ENCODE results near the gene COL18A1. TPM values are rescaled to one million over a fixed set of nuclear protein-coding genes. Genes with fewer than 3 reads are reported as not detected.

Gene COL18A1
- total RNA-seq, 1 donor from 2014 or later: 6.4 TPM

- intact Hi-C loops (cut with micrococcal nuclease): no loop called here
These were observed 99.1 kb downstream of the COL18A1 start for GRCh38 chr21:45504021-45504515.

DNA sequence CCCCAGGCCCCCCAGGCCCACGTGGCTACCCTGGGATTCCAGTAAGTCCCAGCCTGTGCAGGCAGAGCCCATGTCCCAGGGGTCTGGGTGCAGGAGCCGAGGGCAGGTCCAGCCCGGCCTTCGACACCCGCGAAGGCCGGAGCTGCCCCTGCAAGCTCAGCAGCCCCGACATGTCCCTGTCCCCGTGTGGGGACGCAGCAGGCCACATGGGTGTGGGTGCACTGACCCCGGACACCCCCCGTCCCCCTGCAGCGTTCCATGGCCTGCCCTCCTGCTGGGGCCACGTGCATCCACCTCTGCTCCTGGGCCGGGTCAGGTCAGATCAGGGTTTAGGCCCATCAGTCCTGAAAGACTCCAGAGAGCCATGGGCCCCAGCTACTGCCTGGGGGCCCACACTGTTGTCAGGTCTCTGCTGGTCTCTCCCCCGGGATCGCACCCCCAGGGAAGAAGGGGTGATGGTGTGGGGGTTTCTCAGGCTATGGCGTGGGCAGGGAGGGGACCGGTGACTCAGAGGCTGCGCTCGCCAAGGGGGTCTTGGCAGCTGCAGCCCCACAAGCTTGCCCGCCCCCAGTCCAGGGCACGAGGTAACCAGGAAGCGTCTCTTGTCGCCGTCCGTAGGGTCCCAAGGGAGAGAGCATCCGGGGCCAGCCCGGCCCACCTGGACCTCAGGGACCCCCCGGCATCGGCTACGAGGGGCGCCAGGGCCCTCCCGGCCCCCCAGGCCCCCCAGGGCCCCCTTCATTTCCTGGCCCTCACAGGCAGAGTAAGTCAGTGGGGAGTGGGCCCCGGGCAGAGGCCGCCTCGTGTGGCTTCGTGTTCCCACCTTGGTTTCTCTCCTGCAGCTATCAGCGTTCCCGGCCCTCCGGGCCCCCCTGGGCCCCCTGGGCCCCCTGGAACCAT, 99.8 kb downstream of the COL18A1 start:
- intact Hi-C loops (cut with micrococcal nuclease): no loop called here

DNA sequence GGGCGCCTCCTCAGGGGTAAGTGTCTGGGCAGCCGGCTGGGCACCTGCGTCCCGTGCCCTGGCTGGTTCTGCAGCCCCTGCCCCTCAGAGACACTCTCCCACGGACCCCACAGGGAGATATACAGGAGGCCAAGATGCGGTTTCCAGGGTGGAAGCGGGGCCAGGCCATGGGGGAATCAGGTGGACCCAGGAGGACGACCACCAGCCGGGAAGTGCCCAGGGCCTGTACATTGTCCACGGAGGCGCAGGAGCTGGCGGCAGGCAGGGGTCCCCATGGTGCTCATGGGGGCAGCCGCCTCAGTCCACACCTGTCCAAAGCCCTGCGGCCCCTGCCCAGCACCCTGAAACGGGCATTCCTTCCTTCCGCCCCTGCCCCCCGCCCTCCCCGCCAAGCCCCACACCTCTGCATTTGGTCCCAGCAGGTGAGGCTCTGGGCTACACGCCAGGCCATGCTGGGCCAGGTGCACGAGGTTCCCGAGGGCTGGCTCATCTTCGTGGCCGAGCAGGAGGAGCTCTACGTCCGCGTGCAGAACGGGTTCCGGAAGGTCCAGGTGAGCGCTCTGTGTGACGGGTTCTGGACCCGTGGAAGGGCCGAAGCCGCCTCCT, 100.6 kb downstream of the COL18A1 start:
- intact Hi-C loops (cut with micrococcal nuclease): no loop called here

DNA sequence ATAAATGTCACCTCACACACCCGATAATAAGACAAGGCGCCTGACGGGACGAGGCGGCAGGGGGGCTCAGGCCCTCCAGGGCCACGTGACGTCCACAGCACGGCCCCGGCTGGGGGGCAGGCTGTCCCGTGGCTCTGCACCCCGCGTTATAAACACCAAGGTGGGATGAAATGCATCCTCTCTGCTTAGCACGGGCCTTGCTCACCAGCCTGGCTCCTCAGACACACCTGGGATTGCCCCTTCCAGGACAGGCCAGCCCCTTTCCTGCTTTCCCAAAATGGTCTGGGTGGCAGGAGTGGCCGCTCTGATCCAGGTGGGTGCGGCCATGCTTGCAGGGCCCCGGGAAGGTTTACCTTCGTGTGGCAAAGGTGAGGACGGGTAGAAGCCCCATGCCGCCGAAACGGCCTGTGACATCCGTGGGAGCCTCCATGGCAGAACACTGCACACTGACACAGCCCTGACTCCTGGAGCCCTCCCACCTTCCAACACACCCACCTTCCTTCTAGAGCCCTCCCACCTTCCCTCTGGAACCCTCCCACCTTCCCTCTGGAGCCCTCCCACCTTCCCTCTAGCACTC, 101.4 kb downstream of the COL18A1 start:
- intact Hi-C loops (cut with micrococcal nuclease): no loop called here

GRCh38 chr21:45506836-45507522, 102.0 kb downstream of the COL18A1 start:
- intact Hi-C loops (cut with micrococcal nuclease): no loop called here

DNA sequence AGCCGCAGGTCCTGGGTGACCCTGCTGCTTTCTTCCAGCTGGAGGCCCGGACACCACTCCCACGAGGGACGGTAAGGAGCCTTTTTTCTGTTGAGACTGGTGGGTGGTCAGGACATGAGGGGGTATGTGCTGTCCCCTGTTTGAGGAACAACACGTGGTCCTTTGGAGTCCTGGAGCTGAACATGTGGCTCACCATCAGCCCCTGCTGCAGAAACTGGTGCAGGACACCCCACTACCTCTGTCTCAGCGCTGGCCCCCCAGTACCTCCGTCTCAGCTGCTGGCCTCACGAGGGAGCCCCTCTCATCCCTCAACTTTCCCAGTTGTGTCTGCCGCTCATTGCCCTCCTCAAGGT, 102.5 kb downstream of the COL18A1 start:
- intact Hi-C loops (cut with micrococcal nuclease): no loop called here

- intact Hi-C loops (cut with micrococcal nuclease): no loop called here
These were observed 103.0 kb downstream of the COL18A1 start for GRCh38 chr21:45507888-45508508.

DNA sequence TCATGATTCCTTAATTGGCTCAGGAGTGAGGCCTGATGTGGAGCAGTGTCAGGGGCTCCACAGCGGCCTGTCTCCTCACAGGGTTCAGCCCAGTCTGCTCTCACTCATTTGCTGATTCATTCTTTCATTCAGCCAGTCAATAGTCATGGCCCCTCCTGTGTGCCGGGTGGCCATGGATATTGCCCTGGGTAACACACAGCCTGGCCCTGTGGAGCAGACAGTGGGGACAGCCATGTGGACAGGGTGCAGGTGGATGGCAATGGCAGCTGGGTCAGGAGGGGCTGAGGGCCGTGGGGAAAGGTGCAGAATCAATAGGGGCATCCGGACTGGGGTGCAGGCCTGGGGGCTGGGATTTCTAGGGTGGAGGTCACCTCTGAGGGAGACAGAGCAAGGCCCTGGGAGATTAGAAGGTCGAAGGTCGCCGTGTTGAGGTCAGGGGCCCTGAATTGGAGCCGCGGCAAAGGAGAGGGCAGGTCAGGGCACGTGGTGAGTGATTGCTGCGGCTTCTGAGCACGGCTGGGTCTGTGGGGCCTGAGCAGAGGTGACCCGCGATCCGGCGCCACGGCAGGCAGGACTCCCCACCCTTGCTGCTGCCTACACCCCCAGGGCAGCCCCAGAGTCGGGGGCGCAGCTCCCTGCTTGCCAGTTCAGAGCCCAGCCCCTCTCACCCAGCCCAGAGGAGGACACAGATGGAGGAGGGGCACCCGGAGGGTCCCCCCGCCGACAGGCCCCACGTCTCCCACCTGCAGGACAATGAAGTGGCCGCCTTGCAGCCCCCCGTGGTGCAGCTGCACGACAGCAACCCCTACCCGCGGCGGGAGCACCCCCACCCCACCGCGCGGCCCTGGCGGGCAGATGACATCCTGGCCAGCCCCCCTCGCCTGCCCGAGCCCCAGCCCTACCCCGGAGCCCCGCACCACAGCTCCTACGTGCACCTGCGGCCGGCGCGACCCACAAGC, 103.9 kb downstream of the COL18A1 start:
- intact Hi-C loops (cut with micrococcal nuclease): no loop called here

- intact Hi-C loops (cut with micrococcal nuclease): no loop called here
These were observed 104.9 kb downstream of the COL18A1 start for GRCh38 chr21:45509566-45510465.

GRCh38 chr21:45510466-45510955, 105.5 kb downstream of the COL18A1 start:
- intact Hi-C loops (cut with micrococcal nuclease): no loop called here

DNA sequence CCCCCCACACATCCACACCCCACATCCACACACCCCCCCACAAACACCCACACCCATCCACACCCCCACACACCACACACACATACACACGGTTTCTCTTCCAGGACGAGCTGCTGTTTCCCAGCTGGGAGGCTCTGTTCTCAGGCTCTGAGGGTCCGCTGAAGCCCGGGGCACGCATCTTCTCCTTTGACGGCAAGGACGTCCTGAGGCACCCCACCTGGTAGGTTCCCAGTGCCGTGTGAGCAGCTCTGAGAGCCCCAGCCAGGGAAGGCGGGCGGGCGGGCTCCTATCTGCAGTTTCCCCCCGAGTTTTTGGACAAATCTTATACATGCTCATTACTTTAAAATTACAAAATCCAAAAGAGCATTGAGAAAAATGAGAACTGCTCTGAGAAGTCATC, 106.0 kb downstream of the COL18A1 start:
- intact Hi-C loops (cut with micrococcal nuclease): no loop called here

- intact Hi-C loops (cut with micrococcal nuclease): no loop called here
These were observed 106.9 kb downstream of the COL18A1 start for GRCh38 chr21:45511661-45512431.

DNA sequence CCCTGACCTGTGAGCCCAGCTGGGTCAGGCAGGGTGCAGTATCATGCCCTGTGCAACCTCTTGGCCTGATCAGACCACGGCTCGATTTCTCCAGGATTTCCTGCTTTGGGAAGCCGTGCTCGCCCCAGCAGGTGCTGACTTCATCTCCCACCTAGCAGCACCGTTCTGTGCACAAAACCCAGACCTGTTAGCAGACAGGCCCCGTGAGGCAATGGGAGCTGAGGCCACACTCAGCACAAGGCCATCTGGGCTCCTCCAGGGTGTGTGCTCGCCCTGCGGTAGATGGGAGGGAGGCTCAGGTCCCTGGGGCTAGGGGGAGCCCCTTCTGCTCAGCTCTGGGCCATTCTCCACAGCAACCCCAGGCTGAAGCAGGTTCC, 107.6 kb downstream of the COL18A1 start:
- intact Hi-C loops (cut with micrococcal nuclease): no loop called here

DNA sequence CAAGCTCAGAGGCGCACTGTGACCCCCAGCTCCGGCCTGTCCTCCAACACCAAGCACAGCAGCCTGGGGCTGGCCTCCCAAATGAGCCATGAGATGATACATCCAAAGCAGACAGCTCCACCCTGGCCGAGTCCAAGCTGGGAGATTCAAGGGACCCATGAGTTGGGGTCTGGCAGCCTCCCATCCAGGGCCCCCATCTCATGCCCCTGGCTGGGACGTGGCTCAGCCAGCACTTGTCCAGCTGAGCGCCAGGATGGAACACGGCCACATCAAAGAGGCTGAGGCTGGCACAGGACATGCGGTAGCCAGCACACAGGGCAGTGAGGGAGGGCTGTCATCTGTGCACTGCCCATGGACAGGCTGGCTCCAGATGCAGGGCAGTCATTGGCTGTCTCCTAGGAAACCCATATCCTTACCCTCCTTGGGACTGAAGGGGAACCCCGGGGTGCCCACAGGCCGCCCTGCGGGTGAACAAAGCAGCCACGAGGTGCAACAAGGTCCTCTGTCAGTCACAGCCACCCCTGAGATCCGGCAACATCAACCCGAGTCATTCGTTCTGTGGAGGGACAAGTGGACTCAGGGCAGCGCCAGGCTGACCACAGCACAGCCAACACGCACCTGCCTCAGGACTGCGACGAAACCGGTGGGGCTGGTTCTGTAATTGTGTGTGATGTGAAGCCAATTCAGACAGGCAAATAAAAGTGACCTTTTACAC, 108.2 kb downstream of the COL18A1 start:
- intact Hi-C loops (cut with micrococcal nuclease): no loop called here

DNA sequence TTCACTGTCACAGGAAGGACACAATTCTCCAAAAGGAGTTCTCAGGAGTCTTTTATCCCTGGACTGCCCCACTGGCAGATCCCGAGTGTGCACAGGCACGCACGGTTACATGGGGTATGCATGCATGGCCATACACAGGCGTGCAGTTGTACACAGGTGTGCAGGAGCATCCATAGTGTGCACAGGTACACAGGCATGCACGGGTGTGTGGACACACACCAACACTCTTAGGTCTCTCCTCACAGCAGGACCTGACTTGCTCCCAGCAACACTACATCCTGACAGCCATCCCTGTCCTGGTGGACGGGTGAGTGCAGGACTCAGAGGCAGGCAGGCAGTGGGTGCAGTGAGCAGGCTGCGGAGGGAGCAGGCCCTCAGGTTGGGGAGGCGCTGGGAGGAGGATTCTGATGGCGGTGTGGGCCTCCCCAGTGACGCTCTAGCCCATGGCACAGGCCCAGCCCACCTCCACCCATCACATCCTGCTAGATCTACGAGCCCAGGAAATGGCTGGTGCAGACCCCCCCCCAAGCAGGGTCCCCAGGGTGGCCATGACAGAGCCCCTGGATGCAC, 108.9 kb downstream of the COL18A1 start:
- intact Hi-C loops (cut with micrococcal nuclease): no loop called here

- intact Hi-C loops (cut with micrococcal nuclease): no loop called here
These were observed 109.5 kb downstream of the COL18A1 start for GRCh38 chr21:45514311-45515021.

Measured in T-helper 2 cell treated with Interferon-gamma antibody and Interleukin-4, amounts not matched to agents 100 ng/mL and 5 ng/mL, for 36 hours (primary cell).